Fibroblast of skin of left biceps (primary cell): Measurements from ENCODE around the gene GPLD1.

ENCODE experiments used
- DNase-seq, 2 experiments: peaks; one replicate each; pipeline ENCODE4 v3.0.0-alpha.2; 2013; ENCODE audit warnings: low read depth in 2 of 2

GPLD1 gene

GRCh38 chr6:24381476-24382219 is 107.7 kb downstream of the GPLD1 start:
- DNase-seq, result no peak

- DNase-seq, result no peak
These were observed 110.8 kb downstream of the GPLD1 start for GRCh38 chr6:24378473-24379097.
